Measurements from ENCODE around the gene SPECC1.
"Not testable (repeated sequence)": the region's sequence is repeated elsewhere in the genome, so short reads cannot be mapped to it uniquely, and the experiment has no call there.

The SPECC1 gene

GRCh38 chr17:20172376-20172775 lies 163.2 kb downstream of the SPECC1 start:
- DNase-seq (ENCODE audit: low read depth in 2 of 2), result no peak

- DNase-seq (ENCODE audit: low read depth in 2 of 2), result no peak
Measured at GRCh38 chr17:20173091-20173490, 163.9 kb downstream of the SPECC1 start.

- DNase-seq (ENCODE audit: low read depth in 2 of 2), result no peak
Measured at GRCh38 chr17:20174588-20175265, 165.6 kb downstream of the SPECC1 start.

- no peak for DNase-seq (ENCODE audit: low read depth in 2 of 2)
Measured at GRCh38 chr17:20179041-20179440, 169.9 kb downstream of the SPECC1 start.

- DNase-seq (ENCODE audit: low read depth in 2 of 2), result no peak
Measured at GRCh38 chr17:20180661-20181060, 171.5 kb downstream of the SPECC1 start.

GRCh38 chr17:20184181-20184580 lies 175.0 kb downstream of the SPECC1 start:
- DNase-seq (ENCODE audit: low read depth in 2 of 2), result no peak

GRCh38 chr17:20184977-20185619 lies 175.9 kb downstream of the SPECC1 start:
- DNase-seq (ENCODE audit: low read depth in 2 of 2), result no peak

GRCh38 chr17:20187049-20187448 lies 177.9 kb downstream of the SPECC1 start:
- DNase-seq (ENCODE audit: low read depth in 2 of 2), result no peak

GRCh38 chr17:20189302-20189701 lies 180.1 kb downstream of the SPECC1 start:
- DNase-seq (ENCODE audit: low read depth in 2 of 2), result no peak

- no peak for DNase-seq (ENCODE audit: low read depth in 2 of 2)
Measured at GRCh38 chr17:20189979-20190378, 180.8 kb downstream of the SPECC1 start.

GRCh38 chr17:20190605-20191004 lies 181.4 kb downstream of the SPECC1 start:
- DNase-seq (ENCODE audit: low read depth in 2 of 2), result no peak

GRCh38 chr17:20191056-20191455 lies 181.9 kb downstream of the SPECC1 start:
- DNase-seq (ENCODE audit: low read depth in 2 of 2), result no peak

- not testable (repeated sequence) for DNase-seq (ENCODE audit: low read depth in 2 of 2)
Measured at GRCh38 chr17:20196286-20196685, 187.1 kb downstream of the SPECC1 start.

GRCh38 chr17:20197272-20197926 lies 188.2 kb downstream of the SPECC1 start:
- no peak for DNase-seq (ENCODE audit: low read depth in 2 of 2)

- DNase-seq (ENCODE audit: low read depth in 2 of 2), result no peak
Measured at GRCh38 chr17:20200016-20200795, 191.0 kb downstream of the SPECC1 start.

- no peak for DNase-seq (ENCODE audit: low read depth in 2 of 2)
Measured at GRCh38 chr17:20200865-20201458, 191.8 kb downstream of the SPECC1 start.

- no peak for DNase-seq (ENCODE audit: low read depth in 2 of 2)
Measured at GRCh38 chr17:20202141-20202621, 193.0 kb downstream of the SPECC1 start.

- no peak for DNase-seq (ENCODE audit: low read depth in 2 of 2)
Measured at GRCh38 chr17:20203018-20203417, 193.9 kb downstream of the SPECC1 start.

- DNase-seq (ENCODE audit: low read depth in 2 of 2), result no peak
Measured at GRCh38 chr17:20203761-20204263, 194.7 kb downstream of the SPECC1 start.

GRCh38 chr17:20205609-20206008 lies 196.4 kb downstream of the SPECC1 start:
- no peak for DNase-seq (ENCODE audit: low read depth in 2 of 2)

GRCh38 chr17:20206068-20206467 lies 196.9 kb downstream of the SPECC1 start:
- peak in 1 of 2 experiments; percentile 14 for DNase-seq (ENCODE audit: low read depth in 2 of 2)

Measured in stimulated activated CD4-positive, alpha-beta T cell treated with anti-CD3 and anti-CD28 coated beads, Interleukin-12 subunit alpha, Interleukin-12 subunit beta, amount 100 ng/mL, for 24 hours (primary cell).